Measurements from ENCODE around the gene DYRK3. TPM values are rescaled to one million over a fixed set of nuclear protein-coding genes. Genes with fewer than 3 reads are reported as not detected.

The DYRK3 gene
- total RNA-seq, 4 donors from 2014 or later: 14.3 to 73.3 (median 39.4) TPM

DNA sequence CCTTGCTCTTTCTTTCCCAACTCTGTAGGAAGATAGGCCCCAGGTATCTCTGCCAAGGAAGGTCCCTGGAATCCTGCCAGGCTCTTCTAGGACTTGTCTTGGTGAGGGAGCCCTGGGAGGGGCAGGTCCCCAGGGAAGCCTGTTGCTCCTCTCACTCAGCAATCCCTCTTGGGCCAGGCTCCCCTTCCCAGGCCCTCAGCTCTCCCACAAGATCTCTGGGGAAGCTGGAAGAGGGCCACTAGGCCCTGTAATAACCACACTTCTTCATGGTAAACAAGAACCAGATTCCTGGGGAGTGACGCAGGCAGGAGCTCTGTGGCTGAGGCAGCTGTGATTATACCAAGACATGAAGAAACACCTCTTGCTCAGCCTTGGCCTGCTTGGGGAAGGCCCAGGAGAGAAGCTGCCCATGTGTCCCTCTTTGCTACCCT, 39.4 kb downstream of the DYRK3 start:
- DNase-seq (ENCODE audit: low spot score) (peak; percentile 42), ATAC-seq (ENCODE audit: low FRiP score) (peak; percentile 89)
- TF ChIP-seq CTCF (IDR thresholded peaks at IDR 0.05): no peak

- no peak for TF ChIP-seq CTCF (IDR thresholded peaks at IDR 0.05)
- no peak for DNase-seq (ENCODE audit: low spot score)
- ATAC-seq (ENCODE audit: low FRiP score): no peak
Measured at GRCh38 chr1:206676499-206676898, 41.2 kb downstream of the DYRK3 start.

GRCh38 chr1:206678490-206678889, 43.2 kb downstream of the DYRK3 start:
- no peak for DNase-seq (ENCODE audit: low spot score)
- ATAC-seq (ENCODE audit: low FRiP score): no peak
- no peak for TF ChIP-seq CTCF (IDR thresholded peaks at IDR 0.05)

- TF ChIP-seq CTCF (IDR thresholded peaks at IDR 0.05): no peak
- DNase-seq (ENCODE audit: low spot score): no peak
- ATAC-seq (ENCODE audit: low FRiP score): no peak
Measured at GRCh38 chr1:206679738-206680211, 44.4 kb downstream of the DYRK3 start.

- ATAC-seq (ENCODE audit: low FRiP score) (no peak), DNase-seq (ENCODE audit: low spot score) (no peak)
- no peak for TF ChIP-seq CTCF (IDR thresholded peaks at IDR 0.05)
Measured at GRCh38 chr1:206680279-206680678, 44.9 kb downstream of the DYRK3 start.

GRCh38 chr1:206681359-206681758, 46.0 kb downstream of the DYRK3 start:
- ATAC-seq (ENCODE audit: low FRiP score) (no peak), DNase-seq (ENCODE audit: low spot score) (no peak)
- TF ChIP-seq CTCF (IDR thresholded peaks at IDR 0.05): no peak

DNA sequence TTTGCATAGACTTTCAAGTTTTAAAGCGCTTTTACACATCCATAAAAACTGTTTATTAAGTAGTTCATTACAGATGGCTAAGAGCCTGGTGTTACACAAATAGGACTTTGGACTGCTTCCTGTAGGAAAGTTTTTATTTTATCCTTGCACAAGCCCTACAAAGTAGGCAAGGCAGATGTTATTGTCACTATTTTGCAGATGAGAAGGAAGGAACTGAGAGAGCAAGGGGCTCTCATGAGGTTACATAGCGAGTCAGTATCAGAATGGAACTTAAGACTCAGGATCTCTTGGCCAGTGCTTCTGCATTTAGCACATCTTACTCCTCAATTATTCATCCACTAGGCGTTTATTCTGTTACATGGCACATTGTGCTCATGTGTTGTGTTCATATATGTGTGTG, 46.8 kb downstream of the DYRK3 start:
- no peak for TF ChIP-seq CTCF (IDR thresholded peaks at IDR 0.05)
- ATAC-seq (ENCODE audit: low FRiP score): no peak
- no peak for DNase-seq (ENCODE audit: low spot score)
